Measurements from ENCODE around the gene PRPF38B. TPM values are rescaled to one million over a fixed set of nuclear protein-coding genes. Genes with fewer than 3 reads are reported as not detected.

Gene PRPF38B
- total RNA-seq, 2 experiments from 2014 or later, result 62.5 to 65.3 TPM

DNA sequence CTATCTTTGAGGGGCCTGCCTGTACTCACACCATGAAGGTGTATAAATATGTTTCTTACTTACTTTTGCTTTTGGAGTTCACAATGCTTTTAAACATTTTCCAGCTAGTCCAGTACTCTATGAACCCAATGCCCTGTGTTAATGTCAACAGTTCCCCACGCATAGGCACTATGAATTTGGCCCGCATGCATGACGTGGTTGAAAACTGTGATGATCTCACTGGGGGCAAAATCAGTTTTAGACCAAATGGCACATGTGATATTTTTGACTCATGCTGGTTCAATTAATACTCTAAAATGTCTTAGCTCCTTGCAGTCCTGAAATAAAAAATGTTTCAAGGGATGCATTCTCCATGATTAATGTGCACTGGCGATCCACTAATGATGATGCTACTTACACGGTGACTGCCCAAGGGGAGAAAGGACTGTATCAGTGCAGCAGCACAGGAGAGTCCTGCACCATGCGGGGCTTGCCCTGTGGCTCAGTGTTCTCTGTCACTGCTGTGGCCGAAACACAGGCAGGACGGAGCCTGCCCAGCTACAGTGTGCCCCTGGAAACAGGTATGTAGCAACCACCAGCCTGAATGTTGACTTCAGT, 36.3 kb downstream of the PRPF38B start:
- Mint-ChIP-seq H3K27ac (no peak overlapping the region), H3K36me3 (ENCODE audit: low read depth) (no peaks in the 10 kb centered on the region), H3K4me1 (ENCODE audit: low read depth) (no peaks in the 10 kb centered on the region), H3K4me3 (no peak overlapping the region), H3K27me3 (peaks cover 2% of the 10 kb centered on the region), H3K9me3 (no peaks in the 10 kb centered on the region)
- DNase-seq (no peak), ATAC-seq (no peak)
- ChIA-PET POLR2A (interaction anchor here (0.9 to 1.5 kb wide), 2 partner anchors 10 to 37 kb away, joined by 3 to 4 read pairs; partner anchors contain the start of gene PRPF38B), CTCF (no interaction called here)
- intact Hi-C loops (cut with micrococcal nuclease), result no loop called here
- TF ChIP-seq, protein P1, sequence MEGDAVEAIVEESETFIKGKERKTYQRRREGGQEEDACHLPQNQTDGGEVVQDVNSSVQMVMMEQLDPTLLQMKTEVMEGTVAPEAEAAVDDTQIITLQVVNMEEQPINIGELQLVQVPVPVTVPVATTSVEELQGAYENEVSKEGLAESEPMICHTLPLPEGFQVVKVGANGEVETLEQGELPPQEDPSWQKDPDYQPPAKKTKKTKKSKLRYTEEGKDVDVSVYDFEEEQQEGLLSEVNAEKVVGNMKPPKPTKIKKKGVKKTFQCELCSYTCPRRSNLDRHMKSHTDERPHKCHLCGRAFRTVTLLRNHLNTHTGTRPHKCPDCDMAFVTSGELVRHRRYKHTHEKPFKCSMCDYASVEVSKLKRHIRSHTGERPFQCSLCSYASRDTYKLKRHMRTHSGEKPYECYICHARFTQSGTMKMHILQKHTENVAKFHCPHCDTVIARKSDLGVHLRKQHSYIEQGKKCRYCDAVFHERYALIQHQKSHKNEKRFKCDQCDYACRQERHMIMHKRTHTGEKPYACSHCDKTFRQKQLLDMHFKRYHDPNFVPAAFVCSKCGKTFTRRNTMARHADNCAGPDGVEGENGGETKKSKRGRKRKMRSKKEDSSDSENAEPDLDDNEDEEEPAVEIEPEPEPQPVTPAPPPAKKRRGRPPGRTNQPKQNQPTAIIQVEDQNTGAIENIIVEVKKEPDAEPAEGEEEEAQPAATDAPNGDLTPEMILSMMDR (IDR thresholded peaks at IDR 0.05), result no peak

- Mint-ChIP-seq H3K27me3 (peaks cover 2% of the 10 kb centered on the region), H3K4me3 (no peak overlapping the region), H3K36me3 (ENCODE audit: low read depth) (no peaks in the 10 kb centered on the region), H3K9me3 (no peaks in the 10 kb centered on the region), H3K4me1 (ENCODE audit: low read depth) (no peaks in the 10 kb centered on the region), H3K27ac (no peak overlapping the region)
- ATAC-seq, result no peak
- TF ChIP-seq, protein P1 (IDR thresholded peaks at IDR 0.05), result no peak
- ChIA-PET CTCF (no interaction called here), POLR2A (interaction anchor here (1.1 kb wide), 1 partner anchor 232 kb away, joined by 3 read pairs; no protein-coding TSS in a partner anchor)
- intact Hi-C loops (cut with micrococcal nuclease), result no loop called here
- DNase-seq, result no peak
Observed at GRCh38 chr1:108729481-108729880, 37.4 kb downstream of the PRPF38B start.

DNA sequence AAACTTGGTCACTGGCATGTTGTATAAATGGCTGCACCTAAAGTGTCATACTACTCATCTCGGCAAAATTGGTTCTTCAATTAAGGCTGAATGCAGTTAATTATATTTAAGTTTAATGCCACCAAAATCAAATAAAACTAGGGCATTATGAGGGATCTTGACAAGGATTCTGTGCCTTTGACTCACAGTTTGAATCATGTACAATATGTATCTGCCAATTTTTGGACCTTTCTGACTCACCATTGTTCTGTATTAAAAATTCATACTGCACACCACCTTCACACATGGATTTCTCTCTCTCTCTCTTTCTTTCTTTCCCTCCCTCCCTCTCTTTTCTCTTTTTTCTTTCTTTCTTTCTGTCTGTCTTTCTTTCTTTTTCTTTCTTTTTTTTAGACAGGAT, 40.3 kb downstream of the PRPF38B start:
- no peaks in the 10 kb centered on the region for H3K36me3 Mint-ChIP-seq (ENCODE audit: low read depth)
- intact Hi-C loops (cut with micrococcal nuclease), result no loop called here
- H3K27ac Mint-ChIP-seq, result no peak overlapping the region
- H3K4me3 Mint-ChIP-seq, result no peak overlapping the region
- POLR2A ChIA-PET, result no interaction called here
- H3K4me1 Mint-ChIP-seq (ENCODE audit: low read depth), result no peaks in the 10 kb centered on the region
- CTCF ChIA-PET, result no interaction called here
- peaks cover under 1% of the 10 kb centered on the region for H3K27me3 Mint-ChIP-seq
- TF ChIP-seq, protein P1 (IDR thresholded peaks at IDR 0.05), result no peak
- no peak for ATAC-seq
- no peaks in the 10 kb centered on the region for H3K9me3 Mint-ChIP-seq
- no peak for DNase-seq

GRCh38 chr1:108734171-108734865, 42.2 kb downstream of the PRPF38B start:
- no peak overlapping the region for H3K27ac Mint-ChIP-seq
- H3K4me3 Mint-ChIP-seq, result no peak overlapping the region
- no peaks in the 10 kb centered on the region for H3K9me3 Mint-ChIP-seq
- POLR2A ChIA-PET, result interaction anchor here (1.9 kb wide), 1 partner anchor 31 kb away, joined by 7 read pairs; no protein-coding TSS in a partner anchor
- H3K36me3 Mint-ChIP-seq (ENCODE audit: low read depth), result no peaks in the 10 kb centered on the region
- CTCF ChIA-PET, result interaction anchor here (1.3 kb wide), 1 partner anchor 10 kb away, joined by 3 read pairs; no protein-coding TSS in a partner anchor
- intact Hi-C loops (cut with micrococcal nuclease), result no loop called here
- H3K27me3 Mint-ChIP-seq, result no peaks in the 10 kb centered on the region
- ATAC-seq (no peak), DNase-seq (no peak)
- TF ChIP-seq, protein P1 (IDR thresholded peaks at IDR 0.05), result no peak
- H3K4me1 Mint-ChIP-seq (ENCODE audit: low read depth), result no peaks in the 10 kb centered on the region

DNA sequence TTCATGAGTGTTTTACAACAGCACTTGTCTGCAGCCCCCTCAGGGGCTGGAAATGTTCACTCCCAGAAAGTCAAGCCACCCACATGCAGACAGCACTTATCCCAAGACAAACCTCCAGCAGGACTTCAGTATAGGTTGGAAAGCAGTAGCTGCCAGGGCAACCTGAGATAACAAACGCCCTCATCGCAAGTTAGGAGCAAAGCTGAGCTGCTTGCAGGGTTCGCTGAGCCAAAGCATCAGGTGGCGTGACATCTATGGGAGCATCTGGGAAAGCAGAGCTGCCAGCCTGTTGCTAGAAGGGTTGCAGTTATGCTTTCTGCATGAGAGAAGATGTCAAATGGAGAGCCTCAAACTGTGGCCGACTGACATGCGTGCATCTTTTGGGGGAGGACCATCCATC, 50.1 kb downstream of the PRPF38B start:
- no peak for ATAC-seq
- TF ChIP-seq, protein P1 (IDR thresholded peaks at IDR 0.05), result no peak
- H3K36me3 Mint-ChIP-seq (ENCODE audit: low read depth), result peaks cover 1% of the 10 kb centered on the region
- peaks cover 4% of the 10 kb centered on the region for H3K4me1 Mint-ChIP-seq (ENCODE audit: low read depth)
- no peak overlapping the region for H3K27ac Mint-ChIP-seq
- no peaks in the 10 kb centered on the region for H3K9me3 Mint-ChIP-seq
- H3K4me3 Mint-ChIP-seq, result no peak overlapping the region
- POLR2A ChIA-PET, result interaction anchor here (1.1 kb wide), 1 partner anchor 37 kb away, joined by 3 read pairs; no protein-coding TSS in a partner anchor
- H3K27me3 Mint-ChIP-seq, result no peaks in the 10 kb centered on the region
- CTCF ChIA-PET, result no interaction called here
- DNase-seq, result no peak
- intact Hi-C loops (cut with micrococcal nuclease), result no loop called here

Data from activated CD8-positive, alpha-beta T cell treated with anti-CD3 and anti-CD28 coated beads for 36 hours (primary cell).